ENCODE data around the gene RNU1-2. TPM values are rescaled to one million over a fixed set of nuclear protein-coding genes. Genes with fewer than 3 reads are reported as not detected.
A peak's percentile ranks its signal among the peaks of the same experiment; 100 is the strongest.
"Not testable (repeated sequence)": the region's sequence is repeated elsewhere in the genome, so short reads cannot be mapped to it uniquely, and the experiment has no call there.

The RNU1-2 gene
- total RNA-seq, 2 experiments from 2014 or later, result 1,573 to 2,291 TPM

GRCh38 chr1:16891057-16891456, 4.7 kb upstream of the RNU1-2 start:
- peaks cover 28% of the 10 kb centered on the region for H3K4me1 Mint-ChIP-seq
- H3K36me3 Mint-ChIP-seq (ENCODE audit: low read depth); H3K4me3 Mint-ChIP-seq; ATAC-seq; DNase-seq; H3K27me3 Mint-ChIP-seq; POLR2A ChIA-PET; CTCF ChIA-PET; H3K9me3 Mint-ChIP-seq (ENCODE audit: low read depth); H3K27ac Mint-ChIP-seq: not testable (repeated sequence)
- intact Hi-C loops (cut with DNase I, micrococcal nuclease), result loop anchor here (2.0 to 10.0 kb wide), 2 partner anchors 18 to 216 kb away; no protein-coding TSS in a partner anchor

DNA sequence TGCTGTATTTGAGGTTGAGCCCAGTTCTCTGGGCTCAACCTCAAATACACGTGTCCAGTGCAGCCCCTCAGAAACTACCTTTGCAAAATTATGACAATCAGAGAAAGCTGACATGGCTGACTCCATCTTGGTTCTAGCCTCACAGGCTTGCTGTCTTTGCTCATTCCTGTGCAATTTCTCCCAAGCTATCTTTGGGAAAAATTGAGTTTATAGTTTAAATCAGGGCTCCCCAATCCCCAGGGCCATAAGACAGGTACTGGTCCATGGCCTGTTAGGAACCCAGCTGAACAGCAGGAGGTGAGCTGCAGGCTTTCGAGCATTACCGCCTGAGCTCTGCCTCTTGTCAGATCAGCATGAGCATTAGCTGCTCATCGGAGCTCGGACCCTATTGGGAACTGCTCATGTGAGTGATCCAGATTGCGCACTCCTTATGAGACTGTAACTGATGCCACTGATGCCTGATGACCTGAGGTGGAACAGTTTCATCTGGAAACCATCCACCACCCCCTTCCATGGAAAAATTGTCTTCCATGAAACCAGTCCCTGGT, 2.7 kb upstream of the RNU1-2 start:
- H3K27ac Mint-ChIP-seq; DNase-seq; H3K36me3 Mint-ChIP-seq (ENCODE audit: low read depth); ATAC-seq; H3K9me3 Mint-ChIP-seq (ENCODE audit: low read depth); H3K27me3 Mint-ChIP-seq; CTCF ChIA-PET; H3K4me3 Mint-ChIP-seq: not testable (repeated sequence)
- H3K4me1 Mint-ChIP-seq, result peaks cover 43% of the 10 kb centered on the region
- intact Hi-C loops (cut with DNase I, micrococcal nuclease), result loop anchor here in 1 of 2 experiments (10.0 kb wide), 1 partner anchor 218 kb away; no protein-coding TSS in a partner anchor
- POLR2A ChIA-PET, result interaction anchor here (0.6 kb wide), 1 partner anchor 13 kb away, joined by 3 read pairs; no protein-coding TSS in a partner anchor

DNA sequence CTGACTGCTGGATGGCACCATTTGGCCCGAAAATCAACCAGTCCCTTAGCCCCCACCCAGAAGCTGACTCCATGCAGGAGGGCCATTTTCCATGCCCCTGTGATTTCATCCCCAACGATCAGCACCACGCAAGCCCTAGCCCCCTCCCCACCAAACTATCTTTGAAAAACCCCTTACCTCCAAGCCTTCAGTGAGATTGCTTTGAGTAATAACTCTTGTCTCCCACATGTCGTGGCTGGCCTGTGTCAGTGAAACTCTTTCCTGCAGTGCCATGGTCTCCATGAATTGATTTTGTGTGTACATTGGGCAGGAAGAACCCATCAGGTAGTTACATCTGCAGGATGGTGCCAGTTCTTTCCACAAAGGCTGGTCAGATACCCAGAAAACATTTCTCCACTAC, 2.0 kb upstream of the RNU1-2 start:
- CTCF ChIA-PET; H3K9me3 Mint-ChIP-seq (ENCODE audit: low read depth); H3K27ac Mint-ChIP-seq; ATAC-seq; DNase-seq; POLR2A ChIA-PET; H3K27me3 Mint-ChIP-seq; H3K36me3 Mint-ChIP-seq (ENCODE audit: low read depth); H3K4me3 Mint-ChIP-seq: not testable (repeated sequence)
- H3K4me1 Mint-ChIP-seq, result peaks cover 40% of the 10 kb centered on the region
- intact Hi-C loops (cut with DNase I, micrococcal nuclease), result loop anchor here in 1 of 2 experiments (10.0 kb wide), 1 partner anchor 219 kb away; no protein-coding TSS in a partner anchor

GRCh38 chr1:16894338-16894737, 1.4 kb upstream of the RNU1-2 start:
- peaks cover 36% of the 10 kb centered on the region for H3K4me1 Mint-ChIP-seq
- intact Hi-C loops (cut with DNase I, micrococcal nuclease), result loop anchor here in 1 of 2 experiments (10.0 kb wide), 1 partner anchor 220 kb away; no protein-coding TSS in a partner anchor
- H3K27me3 Mint-ChIP-seq; ATAC-seq; POLR2A ChIA-PET; DNase-seq; H3K9me3 Mint-ChIP-seq (ENCODE audit: low read depth); CTCF ChIA-PET; H3K36me3 Mint-ChIP-seq (ENCODE audit: low read depth): not testable (repeated sequence)
- peak overlapping the region; percentile 67 for H3K4me3 Mint-ChIP-seq
- H3K27ac Mint-ChIP-seq, result peak overlapping the region; percentile 37

GRCh38 chr1:16895233-16895597, 565 bp upstream of the RNU1-2 start:
- H3K36me3 Mint-ChIP-seq (ENCODE audit: low read depth); ATAC-seq; H3K27me3 Mint-ChIP-seq; DNase-seq; H3K9me3 Mint-ChIP-seq (ENCODE audit: low read depth); CTCF ChIA-PET: not testable (repeated sequence)
- Mint-ChIP-seq H3K27ac (peak overlapping the region; percentile 99), H3K4me3 (peak overlapping the region; percentile 67), H3K4me1 (peaks cover 28% of the 10 kb centered on the region)
- POLR2A ChIA-PET, result interaction anchor here (0.7 kb wide), 1 partner anchor 10 kb away, joined by 17 read pairs; no protein-coding TSS in a partner anchor
- intact Hi-C loops (cut with DNase I, micrococcal nuclease), result loop anchor here in 1 of 2 experiments (10.0 kb wide), 1 partner anchor 220 kb away; no protein-coding TSS in a partner anchor

GRCh38 chr1:16896316-16897055, 706 bp downstream of the RNU1-2 start:
- H3K9me3 Mint-ChIP-seq (ENCODE audit: low read depth); H3K36me3 Mint-ChIP-seq (ENCODE audit: low read depth); H3K27me3 Mint-ChIP-seq; CTCF ChIA-PET: not testable (repeated sequence)
- peak; percentile 75 for DNase-seq
- Mint-ChIP-seq H3K4me1 (peaks cover 38% of the 10 kb centered on the region), H3K27ac (peak overlapping the region; percentile 99), H3K4me3 (peak overlapping the region; percentile 67)
- POLR2A ChIA-PET, result interaction anchor here (0.6 to 1.7 kb wide), 11 partner anchors 9 to 528 kb away, joined by 3 to 78 read pairs (median 4); no protein-coding TSS in a partner anchor
- intact Hi-C loops (cut with DNase I, micrococcal nuclease), result loop anchor here (1.0 to 10.0 kb wide), 6 partner anchors 8 to 1372 kb away; partner anchors contain the start of gene CASP9 (in 1 of the 2)
- peak; percentile 8 for ATAC-seq

GRCh38 chr1:16897653-16898052, 1.9 kb downstream of the RNU1-2 start:
- H3K27me3 Mint-ChIP-seq; CTCF ChIA-PET; ATAC-seq; H3K9me3 Mint-ChIP-seq (ENCODE audit: low read depth); DNase-seq; H3K36me3 Mint-ChIP-seq (ENCODE audit: low read depth): not testable (repeated sequence)
- H3K27ac Mint-ChIP-seq, result peak overlapping the region; percentile 73
- intact Hi-C loops (cut with DNase I, micrococcal nuclease), result loop anchor here (2.0 to 10.0 kb wide), 2 partner anchors 223 to 1373 kb away; partner anchors contain the start of gene CASP9 (in 1 of the 2)
- H3K4me3 Mint-ChIP-seq, result peak overlapping the region; percentile 25
- POLR2A ChIA-PET, result interaction anchor here (0.7 kb wide), 1 partner anchor 946 kb away, joined by 3 read pairs; no protein-coding TSS in a partner anchor
- H3K4me1 Mint-ChIP-seq, result peaks cover 43% of the 10 kb centered on the region

DNA sequence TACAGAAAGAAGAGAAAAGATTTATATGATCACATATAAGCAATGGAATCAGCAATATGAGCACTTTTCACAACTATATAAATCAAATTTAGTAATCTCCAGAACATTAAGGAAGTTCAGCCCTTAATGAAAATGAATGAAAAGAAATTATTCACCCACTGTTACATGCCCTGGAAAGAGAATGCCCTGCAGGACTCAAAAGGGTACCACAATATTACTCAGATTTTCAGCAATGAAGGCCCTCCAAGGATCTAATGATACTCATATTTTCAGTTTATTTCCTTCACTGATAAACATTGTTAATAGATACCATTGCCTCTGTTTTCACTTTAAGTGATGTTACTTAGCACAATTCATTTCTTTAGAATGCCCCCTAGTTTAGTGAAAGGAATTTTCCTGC, 2.5 kb downstream of the RNU1-2 start:
- H3K27ac Mint-ChIP-seq; H3K4me3 Mint-ChIP-seq; DNase-seq; H3K9me3 Mint-ChIP-seq (ENCODE audit: low read depth); CTCF ChIA-PET; POLR2A ChIA-PET; ATAC-seq; H3K27me3 Mint-ChIP-seq; H3K36me3 Mint-ChIP-seq (ENCODE audit: low read depth): not testable (repeated sequence)
- peaks cover 50% of the 10 kb centered on the region for H3K4me1 Mint-ChIP-seq
- intact Hi-C loops (cut with DNase I, micrococcal nuclease), result loop anchor here in 1 of 2 experiments (10.0 kb wide), 1 partner anchor 223 kb away; no protein-coding TSS in a partner anchor

- peaks cover 56% of the 10 kb centered on the region for H3K4me1 Mint-ChIP-seq
- POLR2A ChIA-PET, result not testable (repeated sequence)
These were observed 3.2 kb downstream of the RNU1-2 start for GRCh38 chr1:16899020-16899419.

GRCh38 chr1:16900751-16901150, 5.0 kb downstream of the RNU1-2 start:
- Mint-ChIP-seq H3K36me3 (ENCODE audit: low read depth) (peaks cover 2% of the 10 kb centered on the region), H3K27ac (peak overlapping the region; percentile 26), H3K27me3 (peaks cover 2% of the 10 kb centered on the region), H3K9me3 (ENCODE audit: low read depth) (no peaks in the 10 kb centered on the region), H3K4me3 (no peak overlapping the region), H3K4me1 (peaks cover 48% of the 10 kb centered on the region)
- POLR2A ChIA-PET, result no interaction called here
- ATAC-seq, result no peak
- DNase-seq, result no peak
- CTCF ChIA-PET, result interaction anchor here (0.6 kb wide), 1 partner anchor 14 kb away, joined by 3 read pairs; no protein-coding TSS in a partner anchor
- intact Hi-C loops (cut with DNase I, micrococcal nuclease), result loop anchor here (5.0 to 10.0 kb wide), 4 partner anchors 176 to 1283 kb away; partner anchors contain the start of genes DDI2 (in 1 of the 2) and ZBTB17 (in 1 of the 2)

More at GRCh38 chr1:16899020-16899419, 3.2 kb downstream of the RNU1-2 start:
- not testable (repeated sequence) for H3K4me3 Mint-ChIP-seq; H3K9me3 Mint-ChIP-seq (ENCODE audit: low read depth); H3K27me3 Mint-ChIP-seq; ATAC-seq; H3K27ac Mint-ChIP-seq; DNase-seq; H3K36me3 Mint-ChIP-seq (ENCODE audit: low read depth)
- intact Hi-C loops (cut with DNase I, micrococcal nuclease), result loop anchor here in 1 of 2 experiments (10.0 kb wide), 1 partner anchor 224 kb away; no protein-coding TSS in a partner anchor
- CTCF ChIA-PET, result interaction anchor here (0.7 kb wide), 1 partner anchor 16 kb away, joined by 4 read pairs; no protein-coding TSS in a partner anchor

- H3K27ac Mint-ChIP-seq, result peak overlapping the region; percentile 1
- ATAC-seq; CTCF ChIA-PET; POLR2A ChIA-PET; H3K27me3 Mint-ChIP-seq; H3K36me3 Mint-ChIP-seq (ENCODE audit: low read depth); DNase-seq; H3K9me3 Mint-ChIP-seq (ENCODE audit: low read depth); H3K4me3 Mint-ChIP-seq: not testable (repeated sequence)
- H3K4me1 Mint-ChIP-seq, result peaks cover 44% of the 10 kb centered on the region
- intact Hi-C loops (cut with DNase I, micrococcal nuclease), result loop anchor here (5.0 to 10.0 kb wide), 4 partner anchors 177 to 1284 kb away; partner anchors contain the start of genes DDI2 (in 1 of the 2) and ZBTB17 (in 1 of the 2)
These were observed 5.6 kb downstream of the RNU1-2 start for GRCh38 chr1:16901371-16901770.
